IMR-90 (cell line): Measurements from ENCODE around the gene GARNL3. TPM values are rescaled to one million over a fixed set of nuclear protein-coding genes. Genes with fewer than 3 reads are reported as not detected.

Source experiments
- ATAC-seq: fragments of 200-7000 bp; cut with Tn5 transposase; 2 replicates; pipeline ENCODE4 v1.9.1; 2020; ENCODE audit warnings: low read depth, mild to moderate bottlenecking, moderate library complexity
- BruUV-seq: library from RNA; stranded (reverse); fragments of 400-500 nt; replicated peaks from 2 replicates; lab custom pipeline; 2021; lab: Mats Ljungman, UMichigan
- CTCF ChIA-PET: fragments of 300-600 bp; formaldehyde crosslinking; extraction: SDS; loops from one replicate; lab custom pipeline; 2021; ENCODE audit warnings: antibody characterized with exemption; lab: Yijun Ruan, JAX
- POLR2A ChIA-PET: fragments of 300-600 bp; sonication (Branson Sonifier 250); formaldehyde crosslinking; loops from one replicate; lab custom pipeline; 2022; ENCODE audit warnings: antibody characterized with exemption; ENCODE audit not compliant: unreplicated experiment; lab: Charles Lee
- DNase-seq: peaks from one replicate; pipeline ENCODE4 v3.0.0; 2013
- H2AFZ ChIP-seq: replicated peaks from 2 replicates; pipeline ENCODE3; 2013; ENCODE audit warnings: low read length, mild to moderate bottlenecking; ENCODE audit not compliant: poor library complexity
- H2AK5ac ChIP-seq: 2 replicates; pipeline ENCODE4 v1.6.1; 2013; ENCODE audit warnings: low read depth, low read length, inconsistent platforms
- H2AK9ac ChIP-seq: replicated peaks from 2 replicates; pipeline ENCODE3; 2013; ENCODE audit warnings: mild to moderate bottlenecking, low read depth, low read length, moderate library complexity; ENCODE audit not compliant: poor library complexity
- H2BK120ac ChIP-seq: 2 replicates; pipeline ENCODE4 v1.6.1; 2013; ENCODE audit warnings: low read depth, low read length, inconsistent platforms
- H2BK15ac ChIP-seq: 3 replicates; pipeline ENCODE4 v1.6.1; 2013; ENCODE audit warnings: low read depth, low read length, inconsistent platforms
- H2BK20ac ChIP-seq: 2 replicates; pipeline ENCODE4 v1.6.1; 2013; ENCODE audit warnings: low read depth, mild to moderate bottlenecking, inconsistent platforms, low read length, moderate library complexity
- H2BK5ac ChIP-seq: 2 replicates; pipeline ENCODE4 v1.6.1; 2013; ENCODE audit warnings: mild to moderate bottlenecking, low read depth, low read length, inconsistent platforms; ENCODE audit not compliant: poor library complexity, severe bottlenecking
- H3K14ac ChIP-seq: replicated peaks from 2 replicates; pipeline ENCODE4 v1.6.1; 2013; ENCODE audit warnings: low read depth, low read length, inconsistent platforms
- H3K18ac ChIP-seq: 2 replicates; pipeline ENCODE4 v1.6.1; 2013; ENCODE audit warnings: low read depth, low read length, control low read depth
- H3K23ac ChIP-seq: 2 replicates; pipeline ENCODE4 v1.6.1; 2013; ENCODE audit warnings: low read depth, low read length, inconsistent platforms
- H3K27ac ChIP-seq: 2 replicates; pipeline ENCODE4 v1.5.1; 2013; ENCODE audit warnings: mild to moderate bottlenecking, control low read depth, low read length; ENCODE audit not compliant: insufficient read depth
- H3K27me3 ChIP-seq: 2 replicates; pipeline ENCODE4 v1.6.1; 2013; ENCODE audit warnings: low read length; ENCODE audit not compliant: control insufficient read depth, insufficient read depth
- H3K36me3 ChIP-seq: 2 replicates; pipeline ENCODE4 v1.6.1; 2013; ENCODE audit warnings: low read length, mixed read lengths; ENCODE audit not compliant: control insufficient read depth, insufficient read depth
- H3K4ac ChIP-seq: 2 replicates; pipeline ENCODE4 v1.6.1; 2013; ENCODE audit warnings: low read depth, low read length, inconsistent platforms
- H3K4me1 ChIP-seq: 2 replicates; pipeline ENCODE4 v1.6.1; 2013; ENCODE audit warnings: low read length, mixed read lengths; ENCODE audit not compliant: control insufficient read depth, insufficient read depth
- H3K4me2 ChIP-seq: 2 replicates; pipeline ENCODE4 v1.6.1; 2013; ENCODE audit warnings: low read depth, mild to moderate bottlenecking, control low read depth, low read length, moderate library complexity
- H3K4me3 ChIP-seq: 2 replicates; pipeline ENCODE4 v1.5.1; 2013; ENCODE audit warnings: low read depth, mild to moderate bottlenecking, control low read depth, low read length, moderate library complexity; ENCODE audit not compliant: insufficient read depth
- H3K56ac ChIP-seq: 2 replicates; pipeline ENCODE4 v1.6.1; 2013; ENCODE audit warnings: low read length, inconsistent platforms; ENCODE audit not compliant: insufficient read depth; ENCODE audit errors: extremely low read depth
- H3K79me1 ChIP-seq, 2 experiments: 2 replicates each; pipeline ENCODE4 v1.6.1; 2013; ENCODE audit warnings: low read length in 2 of 2, inconsistent platforms in 1 of 2, low read depth in 1 of 2
- H3K9ac ChIP-seq: 2 replicates; pipeline ENCODE4 v1.6.1; 2013; ENCODE audit warnings: low read depth, low read length, control low read depth
- H3K9me1 ChIP-seq: 2 replicates; pipeline ENCODE4 v1.6.1; 2013; ENCODE audit warnings: low read length, inconsistent platforms; ENCODE audit not compliant: insufficient read depth
- H3K9me3 ChIP-seq: 2 replicates; pipeline ENCODE4 v1.6.1; 2013; ENCODE audit warnings: low read length; ENCODE audit not compliant: control insufficient read depth, insufficient read depth
- H4K20me1 ChIP-seq: 2 replicates; pipeline ENCODE4 v1.6.1; 2013; ENCODE audit warnings: low read length, inconsistent platforms; ENCODE audit not compliant: insufficient read depth
- H4K5ac ChIP-seq: 2 replicates; pipeline ENCODE4 v1.6.1; 2013; ENCODE audit warnings: mild to moderate bottlenecking, low read depth, low read length, control low read depth
- H4K8ac ChIP-seq, 2 experiments: 2 replicates each; pipeline ENCODE4 v1.6.1; 2013; ENCODE audit warnings: low read depth in 2 of 2, low read length in 2 of 2, control low read depth in 1 of 2, inconsistent platforms in 1 of 2
- H4K91ac ChIP-seq: 2 replicates; pipeline ENCODE4 v1.6.1; 2013; ENCODE audit warnings: low read depth, low read length, inconsistent platforms; ENCODE audit not compliant: insufficient read depth
- BHLHE40 ChIP-seq: fragments of 150-350 bp; IDR thresholded peaks from 2 replicates; pipeline ENCODE4 v1.6.1; 2016; ENCODE audit warnings: mild to moderate bottlenecking, low read depth, low read length
- CEBPB ChIP-seq: IDR thresholded peaks from 2 replicates; pipeline ENCODE4 v1.6.1; 2012; ENCODE audit warnings: low read depth, low read length, improper control_type of control experiment
- MAFK ChIP-seq: IDR thresholded peaks from 2 replicates; pipeline ENCODE4 v1.6.1; 2012; ENCODE audit warnings: low read depth, low read length, improper control_type of control experiment
- MAZ ChIP-seq: IDR thresholded peaks from 2 replicates; pipeline ENCODE4 v1.6.1; 2012; ENCODE audit warnings: low read depth, mild to moderate bottlenecking, low read length, improper control_type of control experiment, moderate library complexity, borderline replicate concordance
- NFE2L2 ChIP-seq: fragments of 150-350 bp; IDR thresholded peaks from 2 replicates; pipeline ENCODE4 v1.6.1; 2016; ENCODE audit warnings: low read depth, mild to moderate bottlenecking, low read length
- POLR2A ChIP-seq: IDR thresholded peaks from 2 replicates; pipeline ENCODE4 v1.6.1; 2012; ENCODE audit warnings: mild to moderate bottlenecking, low read depth, low read length
- RAD21 ChIP-seq: IDR thresholded peaks from 2 replicates; pipeline ENCODE4 v1.6.1; 2012; ENCODE audit warnings: low read length, improper control_type of control experiment
- RFX5 ChIP-seq: IDR thresholded peaks from 2 replicates; pipeline ENCODE4 v1.8.0; 2012; ENCODE audit warnings: low read depth, mild to moderate bottlenecking, low read length, moderate library complexity
- SMC3 ChIP-seq: fragments of 150-350 bp; IDR thresholded peaks from 2 replicates; pipeline ENCODE4 v1.6.1; 2016; ENCODE audit warnings: low read depth, mild to moderate bottlenecking, antibody characterized with exemption, low read length, moderate library complexity
- WGBS, 2 experiments: methylation state at CpG; one replicate each; pipeline versions ENCODE4 v1.1.5 to v1.1.7; 2013; ENCODE audit warnings: missing lambda C conversion rate in 2 of 2; ENCODE audit not compliant: insufficient read length in 1 of 2; ENCODE audit errors: extremely low coverage in 2 of 2; 5-methylcytosine and 5-hydroxymethylcytosine counted together
- dilution Hi-C: fragments of 300-500 bp; cut with HindIII; formaldehyde crosslinking; loops from one replicate; pipeline ENCODE4 v1.14.3; 2018; ENCODE audit warnings: low sequenced_read_pairs; ENCODE audit not compliant: unreplicated experiment
- in situ Hi-C: fragments of 300-500 bp; cut with MboI; formaldehyde crosslinking; loops from 3 replicates; pipeline ENCODE4 v1.14.3; 2019; ENCODE audit warnings: low sequenced_read_pairs, inconsistent platforms, mixed read lengths
- intact Hi-C: fragments of 100-400 bp; cut with micrococcal nuclease; formaldehyde crosslinking; loops from 2 replicates; pipeline ENCODE4 v1.10.0; 2022
- polyA plus RNA-seq, 3 experiments: library from polyadenylated mRNA; depleted of rRNA; stranded (reverse); fragments of >200 nt; gene quantifications; 2 replicates each; pipeline ENCODE4 v1.2.3, GENCODE V29; 2012; ENCODE audit warnings: low replicate concordance in 1 of 3
- total RNA-seq: library from RNA; depleted of rRNA; stranded (reverse); fragments of >200 nt; gene quantifications from 2 replicates; pipeline ENCODE4 v1.2.3, GENCODE V29; 2012
- TF ChIP-seq, protein P1 (sequence below): fragments of 150-350 bp; IDR thresholded peaks from 2 replicates; pipeline ENCODE4 v1.6.1; 2017; ENCODE audit warnings: mild to moderate bottlenecking, antibody characterized with exemption, low read length, low read depth
- TF ChIP-seq, protein P2 (sequence below): conservative IDR thresholded peaks from 2 replicates; pipeline ENCODE4 v1.5.1; 2012; ENCODE audit warnings: mild to moderate bottlenecking, low read depth, low read length, improper control_type of control experiment

Gene GARNL3
- total and polyA plus RNA-seq, 2 of the 4 experiments (the other 2 are of a cell fraction), result 1.9 to 5.0 TPM

DNA sequence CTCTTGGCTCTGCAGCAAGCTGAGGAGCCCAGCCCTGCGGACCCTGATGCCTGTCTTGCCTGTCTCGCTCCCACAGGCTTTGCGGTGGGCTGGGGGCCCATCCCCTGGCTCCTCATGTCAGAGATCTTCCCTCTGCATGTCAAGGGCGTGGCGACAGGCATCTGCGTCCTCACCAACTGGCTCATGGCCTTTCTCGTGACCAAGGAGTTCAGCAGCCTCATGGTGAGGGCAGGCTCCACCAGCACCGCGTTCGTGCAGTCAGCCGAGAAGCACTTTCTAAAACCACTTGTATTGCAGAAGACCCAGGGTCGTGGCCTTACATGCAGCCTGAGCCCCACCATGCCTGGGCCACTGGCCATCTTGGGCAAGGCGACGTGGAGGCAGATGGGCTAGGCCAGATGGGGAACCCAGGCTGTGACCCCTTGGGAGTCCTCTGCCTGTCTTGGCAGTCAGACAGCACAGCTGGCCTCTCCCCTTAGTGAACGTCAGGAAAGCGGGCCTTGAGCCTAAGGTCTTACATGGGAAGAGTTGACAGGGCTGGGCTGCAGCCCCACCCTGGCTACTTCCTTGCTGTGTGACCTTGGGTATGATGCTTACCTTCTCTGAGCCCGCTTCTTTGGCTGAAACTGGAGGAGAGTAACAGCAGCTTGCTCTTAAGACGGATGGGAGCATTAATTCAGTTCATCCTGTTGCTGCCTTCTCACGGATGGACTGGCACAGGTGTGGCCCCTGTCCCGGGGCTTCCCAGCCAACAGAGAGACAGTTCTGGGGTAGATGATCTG, 141.0 kb downstream of the GARNL3 start:
- DNase-seq (no peak), ATAC-seq (no peak)
- no peak overlapping the region for H2BK20ac ChIP-seq
- no peak overlapping the region for H3K4me2 ChIP-seq
- POLR2A ChIA-PET, result interaction anchor here (0.6 to 1.2 kb wide), 2 partner anchors 8 to 14 kb away, joined by 3 read pairs; partner anchors contain the start of gene SLC2A8
- 94% methylated on average over 15 of the region's 20 CpGs; no CpG with 5 or more reads in 1 of the 2 experiments for WGBS, 2 experiments
- no peak overlapping the region for H3K9ac ChIP-seq
- H3K18ac ChIP-seq, result no peak overlapping the region
- H2AK5ac ChIP-seq, result no peak overlapping the region
- no peak overlapping the region for H2AFZ ChIP-seq
- H3K27ac ChIP-seq, result no peak overlapping the region
- intact Hi-C loops, result no loop called here
- in situ Hi-C loops, result no loop called here
- no peak overlapping the region for H3K56ac ChIP-seq
- H2BK15ac ChIP-seq, result no peak overlapping the region
- no peak overlapping the region for H3K14ac ChIP-seq
- H2BK120ac ChIP-seq, result no peak overlapping the region
- no peaks in the 10 kb centered on the region for H3K27me3 ChIP-seq
- no peak overlapping the region for H3K4me3 ChIP-seq
- dilution Hi-C loops, result no loop called here
- CTCF ChIA-PET, result interaction anchor here (1.1 kb wide), 1 partner anchor 9 kb away, joined by 3 read pairs; the partner anchor contains the start of gene SLC2A8
- H3K4ac ChIP-seq, result no peak overlapping the region
- peaks cover 6% of the 10 kb centered on the region; the same call in 1 of the 2 replicates for H3K36me3 ChIP-seq
- no peak overlapping the region for H4K8ac ChIP-seq
- no peaks in the 10 kb centered on the region for H4K20me1 ChIP-seq
- H3K9me3 ChIP-seq, result no peaks in the 10 kb centered on the region
- peaks cover 6% of the 10 kb centered on the region; the same call in 1 of the 2 replicates for H3K9me1 ChIP-seq
- H2AK9ac ChIP-seq, result no peak overlapping the region
- BruUV-seq, result no TSS peak
- H3K4me1 ChIP-seq, result no peaks in the 10 kb centered on the region
- no peak overlapping the region for H3K23ac ChIP-seq
- no peak for TF ChIP-seq RFX5
- TF ChIP-seq CEBPB, result no peak
- TF ChIP-seq, protein P1, sequence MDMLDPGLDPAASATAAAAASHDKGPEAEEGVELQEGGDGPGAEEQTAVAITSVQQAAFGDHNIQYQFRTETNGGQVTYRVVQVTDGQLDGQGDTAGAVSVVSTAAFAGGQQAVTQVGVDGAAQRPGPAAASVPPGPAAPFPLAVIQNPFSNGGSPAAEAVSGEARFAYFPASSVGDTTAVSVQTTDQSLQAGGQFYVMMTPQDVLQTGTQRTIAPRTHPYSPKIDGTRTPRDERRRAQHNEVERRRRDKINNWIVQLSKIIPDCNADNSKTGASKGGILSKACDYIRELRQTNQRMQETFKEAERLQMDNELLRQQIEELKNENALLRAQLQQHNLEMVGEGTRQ, result no peak
- no peak for TF ChIP-seq BHLHE40
- TF ChIP-seq POLR2A, result no peak
- TF ChIP-seq RAD21, result no peak
- no peak for TF ChIP-seq SMC3
- TF ChIP-seq MAFK, result no peak
- TF ChIP-seq, protein P2, sequence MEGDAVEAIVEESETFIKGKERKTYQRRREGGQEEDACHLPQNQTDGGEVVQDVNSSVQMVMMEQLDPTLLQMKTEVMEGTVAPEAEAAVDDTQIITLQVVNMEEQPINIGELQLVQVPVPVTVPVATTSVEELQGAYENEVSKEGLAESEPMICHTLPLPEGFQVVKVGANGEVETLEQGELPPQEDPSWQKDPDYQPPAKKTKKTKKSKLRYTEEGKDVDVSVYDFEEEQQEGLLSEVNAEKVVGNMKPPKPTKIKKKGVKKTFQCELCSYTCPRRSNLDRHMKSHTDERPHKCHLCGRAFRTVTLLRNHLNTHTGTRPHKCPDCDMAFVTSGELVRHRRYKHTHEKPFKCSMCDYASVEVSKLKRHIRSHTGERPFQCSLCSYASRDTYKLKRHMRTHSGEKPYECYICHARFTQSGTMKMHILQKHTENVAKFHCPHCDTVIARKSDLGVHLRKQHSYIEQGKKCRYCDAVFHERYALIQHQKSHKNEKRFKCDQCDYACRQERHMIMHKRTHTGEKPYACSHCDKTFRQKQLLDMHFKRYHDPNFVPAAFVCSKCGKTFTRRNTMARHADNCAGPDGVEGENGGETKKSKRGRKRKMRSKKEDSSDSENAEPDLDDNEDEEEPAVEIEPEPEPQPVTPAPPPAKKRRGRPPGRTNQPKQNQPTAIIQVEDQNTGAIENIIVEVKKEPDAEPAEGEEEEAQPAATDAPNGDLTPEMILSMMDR, result no peak
- TF ChIP-seq MAZ, result no peak
- no peak for TF ChIP-seq NFE2L2
- no peak overlapping the region for H2BK5ac ChIP-seq
- no peaks in the 10 kb centered on the region for H3K79me1 ChIP-seq
- H4K5ac ChIP-seq, result no peak overlapping the region
- no peak overlapping the region for H4K91ac ChIP-seq
